Activated CD4-positive, alpha-beta T cell treated with anti-CD3 and anti-CD28 coated beads, Interleukin-2, amount 50 U/mL, for 4 hours (primary cell): ENCODE results near the gene NCLN.
"Not testable (repeated sequence)": the region's sequence is repeated elsewhere in the genome, so short reads cannot be mapped to it uniquely, and the experiment has no call there.

Experiments used
- DNase-seq, 2 experiments: peaks; one replicate each; pipeline ENCODE4 v3.0.0-alpha.2; 2020

Gene NCLN

DNA sequence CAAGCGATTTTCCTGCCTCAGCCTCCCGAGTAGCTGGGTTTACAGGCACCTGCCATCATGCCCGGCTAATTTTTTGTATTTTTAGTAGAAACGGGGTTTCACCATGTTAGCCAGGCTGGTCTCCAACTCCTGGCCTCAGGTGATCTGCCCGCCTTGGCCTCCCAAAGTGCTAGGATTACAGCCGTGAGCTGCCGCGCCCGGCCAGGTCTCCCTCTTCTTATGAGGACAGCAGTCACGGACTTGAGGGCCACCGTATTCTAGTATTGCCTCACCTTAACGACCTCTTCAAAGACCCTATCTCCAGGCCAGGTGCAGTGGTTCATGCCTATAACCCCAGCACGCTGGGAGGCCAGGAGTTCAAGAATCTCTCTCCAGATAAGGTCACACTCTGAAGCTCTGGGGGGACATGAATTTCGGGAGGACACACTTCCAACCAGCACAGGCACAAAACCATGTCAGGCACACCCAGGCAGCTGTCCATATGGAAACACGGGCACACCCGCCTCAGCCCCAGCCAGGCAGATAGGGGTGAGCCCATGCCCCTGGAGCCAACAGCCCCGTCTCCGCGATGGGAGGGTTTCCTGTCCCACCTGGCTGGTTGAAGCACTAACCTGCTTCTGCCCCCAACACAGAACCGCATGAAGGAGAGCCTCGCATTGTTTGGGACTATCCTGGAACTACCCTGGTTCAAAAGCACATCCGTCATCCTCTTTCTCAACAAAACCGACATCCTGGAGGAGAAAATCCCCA, 28.5 kb upstream of the NCLN start:
- no peak for DNase-seq

DNA sequence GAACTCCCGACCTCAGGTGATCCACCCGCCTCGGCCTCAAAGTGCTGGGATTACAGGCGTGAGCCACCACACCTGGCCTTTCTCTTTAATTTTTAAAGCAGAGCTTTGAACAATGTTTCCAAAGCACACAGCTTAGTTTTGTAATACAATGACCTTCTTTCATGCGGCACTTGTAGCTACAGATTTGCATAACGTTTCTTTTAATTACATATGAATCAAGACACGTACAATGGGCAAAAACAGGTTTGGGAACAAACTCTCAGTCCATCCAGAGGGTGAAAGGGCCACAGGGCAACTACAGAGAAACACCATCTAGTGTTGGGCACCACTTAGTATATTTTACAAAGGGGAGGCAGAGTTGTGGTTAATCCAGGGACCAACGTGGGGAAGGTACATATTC, 26.2 kb upstream of the NCLN start:
- no peak for DNase-seq

DNA sequence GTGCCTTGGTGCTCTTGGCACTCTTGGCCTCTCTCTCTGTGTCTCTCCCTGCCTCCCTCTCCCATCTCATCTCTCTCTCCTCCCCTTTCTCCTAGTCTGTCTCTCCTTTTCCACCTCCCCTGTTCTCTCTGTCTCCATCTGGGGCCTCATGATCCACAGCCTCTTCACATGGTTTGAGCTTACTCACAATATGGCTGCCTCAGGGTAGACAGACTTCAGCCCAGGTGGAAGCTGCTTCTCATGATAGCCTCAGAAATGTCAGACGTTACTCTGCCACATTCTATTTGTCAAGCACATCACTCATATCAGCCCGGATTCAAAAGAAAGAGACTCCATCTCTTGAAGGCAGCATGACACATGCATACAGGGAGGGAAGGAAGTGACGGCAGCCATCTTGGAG, 25.5 kb upstream of the NCLN start:
- no peak for DNase-seq

DNA sequence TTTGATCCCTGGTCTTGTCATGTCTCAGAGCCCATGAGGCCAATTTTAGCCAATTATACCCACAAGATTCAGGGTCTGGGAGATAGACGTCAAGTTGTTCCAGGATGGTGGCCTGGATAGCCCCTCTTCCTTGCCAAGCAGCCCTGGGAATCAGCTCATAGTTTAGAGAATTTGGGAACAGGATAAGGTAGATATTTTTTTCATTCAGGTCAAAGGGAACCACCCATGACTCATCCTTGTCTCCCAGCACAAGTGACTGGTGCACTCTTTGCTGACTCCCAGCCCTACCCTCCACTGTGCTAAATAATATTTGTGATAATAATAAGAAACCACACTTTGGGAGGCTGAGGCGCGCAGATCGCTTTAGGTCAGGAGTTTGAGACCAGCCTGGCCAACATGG, 24.3 kb upstream of the NCLN start:
- no peak for DNase-seq

DNA sequence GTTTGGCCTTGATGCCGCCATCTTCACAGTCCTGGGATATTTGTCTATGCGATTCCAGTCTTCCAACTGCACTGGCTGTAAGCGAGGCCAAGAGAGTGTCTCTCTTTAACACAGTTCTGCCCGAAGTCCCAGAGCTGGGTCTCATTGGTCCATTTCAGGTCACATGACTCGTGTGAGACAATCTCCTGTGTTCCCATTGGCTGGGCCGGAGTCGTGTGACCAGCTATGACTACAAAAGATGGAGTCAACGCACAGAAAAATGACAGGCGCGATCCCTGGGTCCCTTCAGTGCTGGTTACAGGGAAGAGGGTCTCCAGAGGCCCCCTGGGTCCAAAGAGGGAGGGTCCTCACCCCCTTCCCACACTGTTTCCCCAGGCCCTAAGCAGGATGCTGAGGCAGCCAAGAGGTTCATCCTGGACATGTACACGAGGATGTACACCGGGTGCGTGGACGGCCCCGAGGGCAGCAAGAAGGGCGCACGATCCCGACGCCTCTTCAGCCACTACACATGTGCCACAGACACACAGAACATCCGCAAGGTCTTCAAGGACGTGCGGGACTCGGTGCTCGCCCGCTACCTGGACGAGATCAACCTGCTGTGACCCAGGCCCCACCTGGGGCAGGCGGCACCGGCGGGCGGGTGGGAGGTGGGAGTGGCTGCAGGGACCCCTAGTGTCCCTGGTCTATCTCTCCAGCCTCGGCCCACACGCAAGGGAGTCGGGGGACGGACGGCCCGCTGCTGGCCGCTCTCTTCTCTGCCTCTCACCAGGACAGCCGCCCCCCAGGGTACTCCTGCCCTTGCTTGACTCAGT, 23.1 kb upstream of the NCLN start:
- no peak for DNase-seq

DNA sequence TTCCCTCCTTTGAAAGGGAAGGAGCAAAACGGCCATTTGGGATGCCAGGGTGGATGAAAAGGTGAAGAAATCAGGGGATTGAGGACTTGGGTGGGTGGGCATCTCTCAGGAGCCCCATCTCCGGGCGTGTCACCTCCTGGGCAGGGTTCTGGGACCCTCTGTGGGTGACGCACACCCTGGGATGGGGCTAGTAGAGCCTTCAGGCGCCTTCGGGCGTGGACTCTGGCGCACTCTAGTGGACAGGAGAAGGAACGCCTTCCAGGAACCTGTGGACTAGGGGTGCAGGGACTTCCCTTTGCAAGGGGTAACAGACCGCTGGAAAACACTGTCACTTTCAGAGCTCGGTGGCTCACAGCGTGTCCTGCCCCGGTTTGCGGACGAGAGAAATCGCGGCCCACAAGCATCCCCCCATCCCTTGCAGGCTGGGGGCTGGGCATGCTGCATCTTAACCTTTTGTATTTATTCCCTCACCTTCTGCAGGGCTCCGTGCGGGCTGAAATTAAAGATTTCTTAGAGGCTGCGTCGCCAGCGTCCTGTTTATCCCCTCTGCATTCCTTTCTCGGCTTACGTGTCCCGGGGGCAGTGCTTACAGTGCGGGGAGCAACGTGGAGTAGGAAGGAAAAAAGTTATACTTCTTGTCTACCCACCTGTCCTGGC, 22.4 kb upstream of the NCLN start:
- DNase-seq = peak; percentile 62 to 64

DNA sequence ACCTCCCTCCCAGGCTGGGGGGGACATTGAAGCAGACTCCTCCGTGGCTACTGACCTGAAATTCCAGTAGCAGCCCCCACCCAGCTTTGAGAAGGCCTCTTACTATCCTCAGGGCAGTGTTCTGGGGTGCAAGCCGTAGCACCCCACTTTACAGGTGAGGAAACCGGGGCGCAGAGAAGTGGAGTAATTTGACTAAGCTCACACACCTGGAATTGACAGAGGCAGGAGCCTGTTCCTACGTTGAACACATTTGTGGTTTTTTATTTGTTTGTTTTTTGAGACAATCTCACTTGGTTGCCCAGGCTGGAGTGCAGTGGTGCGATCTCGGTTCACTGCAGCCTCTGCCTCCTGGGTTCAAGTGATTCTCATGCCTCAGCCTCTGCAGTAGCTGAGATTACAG, 21.8 kb upstream of the NCLN start:
- DNase-seq = no peak

DNA sequence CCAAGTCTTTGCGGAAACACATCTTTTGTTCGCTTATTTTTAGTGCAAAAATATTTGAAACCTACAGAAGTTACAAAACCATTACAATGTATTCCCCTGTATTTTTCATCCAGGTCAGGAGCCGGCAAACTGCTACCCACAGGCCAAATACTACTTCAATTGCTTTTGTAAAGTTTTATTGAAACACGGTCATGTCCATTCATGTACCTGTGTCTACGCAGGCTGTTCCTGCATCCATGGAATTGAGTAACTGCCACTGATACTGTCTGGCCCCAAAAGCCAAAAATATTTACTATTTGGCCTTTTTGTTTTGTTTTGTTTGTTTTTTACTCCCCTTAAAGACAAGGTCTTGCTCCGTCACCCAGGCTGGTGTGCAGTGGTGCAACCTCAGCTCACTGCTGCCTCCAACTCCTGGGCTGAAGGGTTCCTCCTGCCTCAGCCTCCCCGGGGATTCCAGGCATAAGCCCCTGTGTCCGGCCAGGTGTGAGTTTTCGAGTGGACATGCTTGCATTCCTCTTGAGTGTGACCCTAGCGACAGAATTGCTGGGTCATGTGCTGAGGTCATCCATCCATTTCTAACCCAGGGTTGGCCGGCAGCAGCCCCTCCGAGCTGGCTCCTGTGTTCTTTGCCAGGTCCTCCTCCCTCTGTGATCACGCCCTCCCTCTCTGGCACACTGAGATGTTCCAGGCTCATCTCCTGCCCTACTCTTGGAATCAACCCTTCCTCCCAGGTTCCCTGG, 18.0 kb upstream of the NCLN start:
- DNase-seq = no peak

DNA sequence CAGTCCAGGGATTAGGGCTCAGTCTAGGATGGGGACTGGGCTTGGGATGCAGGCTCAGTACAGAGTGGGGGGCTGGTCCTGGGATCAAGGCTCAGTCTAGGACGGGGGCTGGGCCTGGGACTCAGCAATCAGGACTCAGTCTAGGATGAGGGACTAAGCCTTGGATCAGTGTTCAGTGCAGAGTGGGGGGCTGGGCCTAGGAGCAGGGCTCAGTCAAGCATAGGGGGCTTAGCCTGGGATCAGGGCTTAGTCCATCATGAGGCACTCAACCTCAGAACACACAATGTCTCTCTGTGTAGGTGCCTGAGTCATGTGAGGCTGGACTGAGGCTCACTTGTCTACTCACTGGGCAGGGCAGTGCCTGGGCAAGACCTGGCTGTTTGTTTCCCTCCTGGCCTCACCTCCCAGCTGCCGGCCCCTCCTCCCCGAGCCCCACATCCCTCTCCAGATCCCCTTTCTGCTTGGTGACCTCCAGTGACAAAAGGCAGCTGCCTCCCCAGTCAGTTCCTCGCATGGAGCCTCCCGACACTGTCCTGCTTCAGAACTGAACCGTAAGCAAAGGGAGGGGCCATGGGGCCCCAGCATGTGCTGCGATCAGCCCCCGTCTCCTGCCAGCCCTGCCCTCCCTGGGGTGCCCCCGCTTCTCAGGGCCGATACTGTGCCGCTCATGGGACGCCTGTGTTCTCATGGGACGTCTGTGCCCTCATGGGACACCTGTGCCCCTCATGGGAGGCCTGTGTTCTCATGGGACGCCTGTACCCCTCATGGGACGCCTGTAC, 13.6 kb upstream of the NCLN start:
- DNase-seq = no peak

DNA sequence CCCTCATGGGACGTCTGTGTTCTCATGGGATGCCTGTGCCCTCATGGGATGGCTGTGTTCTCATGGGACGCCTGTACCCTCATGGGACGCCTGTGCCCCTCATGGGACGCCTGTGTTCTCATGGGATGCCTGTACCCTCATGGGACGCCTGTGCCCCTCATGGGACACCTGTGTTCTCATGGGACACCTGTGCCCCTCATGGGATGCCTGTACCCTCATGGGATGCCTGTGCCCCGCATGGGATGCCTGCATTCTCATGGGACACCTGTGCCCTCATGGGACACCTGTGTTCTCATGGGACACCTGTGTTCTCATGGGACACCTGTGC, 13.1 kb upstream of the NCLN start:
- DNase-seq = not testable (repeated sequence)

DNA sequence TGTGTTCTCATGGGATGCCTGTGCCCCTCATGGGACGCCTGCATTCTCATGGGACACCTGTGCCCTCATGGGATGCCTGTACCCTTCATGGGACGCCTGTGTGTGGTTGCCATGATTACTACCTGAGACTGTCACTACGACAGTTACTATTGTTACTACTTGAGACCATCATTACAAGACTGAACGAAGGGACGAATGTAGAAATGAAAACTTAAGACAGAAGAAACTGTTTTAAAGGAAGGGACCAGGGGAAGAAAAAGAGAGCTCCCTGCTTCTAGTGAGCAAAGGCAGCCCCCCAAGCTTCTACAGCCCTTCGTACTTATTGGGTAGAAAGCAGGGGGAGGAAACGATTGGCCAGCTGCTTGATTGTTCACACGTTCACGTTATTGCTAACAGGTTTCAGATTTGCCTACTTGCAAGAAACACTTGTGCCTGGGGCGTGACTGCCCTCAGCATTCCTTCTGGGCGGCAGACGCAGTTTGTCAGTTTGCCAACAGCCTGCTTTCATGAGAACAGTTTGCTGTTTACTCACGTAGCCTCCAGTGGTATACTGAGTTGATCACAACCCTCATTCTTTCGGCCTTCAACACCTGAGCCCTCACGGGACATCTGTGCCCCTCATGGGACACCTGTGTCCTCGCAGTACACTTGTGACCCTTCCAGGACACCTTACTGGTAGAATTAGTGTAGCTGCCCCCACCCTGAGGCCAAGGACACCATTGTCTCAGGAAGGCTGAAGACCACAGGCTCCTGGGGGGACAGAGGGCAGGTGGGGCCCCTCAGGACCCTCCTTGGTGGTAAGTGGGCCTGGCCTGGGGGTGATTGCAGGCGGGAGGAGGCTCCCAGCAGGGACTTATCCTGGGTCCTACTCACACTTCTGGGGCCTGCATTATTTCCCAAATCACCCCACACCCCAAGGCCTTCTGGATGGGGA, 9.7 kb upstream of the NCLN start:
- DNase-seq = no peak

DNA sequence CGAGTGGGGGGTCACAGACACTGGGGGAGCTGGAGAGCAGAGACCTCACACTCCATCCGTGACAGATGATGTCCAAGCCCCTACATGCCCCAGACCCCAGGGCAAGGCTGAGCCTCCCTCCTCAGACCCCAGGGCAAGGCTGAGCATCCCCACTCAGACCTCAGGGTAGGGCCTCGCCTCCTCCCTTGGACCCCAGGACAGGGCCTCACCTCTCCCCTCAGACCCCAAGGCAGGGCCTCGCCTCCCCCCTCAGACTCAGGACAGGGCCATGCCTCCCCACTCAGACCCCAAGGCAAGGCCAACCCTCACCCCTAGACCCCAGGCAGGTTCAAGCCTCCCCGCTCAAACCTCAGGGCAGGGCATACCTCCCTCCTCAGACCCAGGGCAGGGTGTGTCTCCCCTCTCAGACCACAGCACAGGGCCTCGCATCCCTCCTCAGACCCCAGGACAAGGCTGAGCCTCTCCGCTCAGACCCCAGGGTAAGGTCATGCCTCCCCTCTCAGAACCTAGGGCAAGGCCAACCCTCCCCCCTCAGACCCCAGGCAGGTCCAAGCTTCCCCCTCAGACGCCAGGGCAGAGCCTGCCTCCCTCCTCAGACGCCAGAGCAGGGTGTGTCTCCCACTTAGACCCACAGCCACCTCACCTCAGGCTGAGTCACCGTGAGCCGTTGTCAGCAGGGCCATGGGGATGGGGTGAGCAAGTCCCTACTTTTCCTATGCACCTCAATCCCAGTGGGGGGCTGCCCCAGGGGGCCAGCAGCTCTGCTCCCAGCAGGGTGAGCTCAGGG, 8.8 kb upstream of the NCLN start:
- peak; percentile 72 to 77 for DNase-seq

DNA sequence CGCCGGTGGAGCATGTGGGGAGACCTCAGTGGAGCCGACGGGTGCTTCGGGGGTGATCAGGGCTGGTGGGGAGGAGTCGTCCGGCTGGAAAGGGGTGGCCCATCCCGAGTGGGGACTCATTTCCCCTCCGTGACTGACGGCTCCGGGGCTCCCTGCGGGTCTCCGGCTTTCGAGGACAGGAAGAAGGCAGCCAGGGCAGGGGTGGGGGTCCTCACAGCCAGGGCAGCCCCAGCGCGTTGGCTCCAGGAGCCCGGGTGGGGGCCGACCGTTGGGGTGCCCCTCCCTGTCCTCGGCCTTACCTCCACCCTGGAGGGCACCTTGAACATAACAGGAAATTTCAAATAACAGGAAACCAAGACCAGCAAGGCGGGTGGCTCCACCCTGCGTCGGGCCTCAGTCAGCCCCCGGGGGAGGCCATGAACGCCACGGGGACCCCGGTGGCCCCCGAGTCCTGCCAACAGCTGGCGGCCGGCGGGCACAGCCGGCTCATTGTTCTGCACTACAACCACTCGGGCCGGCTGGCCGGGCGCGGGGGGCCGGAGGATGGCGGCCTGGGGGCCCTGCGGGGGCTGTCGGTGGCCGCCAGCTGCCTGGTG, 7.3 kb upstream of the NCLN start, which contains the start of gene S1PR4:
S1PR4 (plus strand) TSS at position 393 of the 596 bp plus-strand sequence; CDS start at position 417, 24 bp downstream.
- DNase-seq = peak; percentile 34 to 48

DNA sequence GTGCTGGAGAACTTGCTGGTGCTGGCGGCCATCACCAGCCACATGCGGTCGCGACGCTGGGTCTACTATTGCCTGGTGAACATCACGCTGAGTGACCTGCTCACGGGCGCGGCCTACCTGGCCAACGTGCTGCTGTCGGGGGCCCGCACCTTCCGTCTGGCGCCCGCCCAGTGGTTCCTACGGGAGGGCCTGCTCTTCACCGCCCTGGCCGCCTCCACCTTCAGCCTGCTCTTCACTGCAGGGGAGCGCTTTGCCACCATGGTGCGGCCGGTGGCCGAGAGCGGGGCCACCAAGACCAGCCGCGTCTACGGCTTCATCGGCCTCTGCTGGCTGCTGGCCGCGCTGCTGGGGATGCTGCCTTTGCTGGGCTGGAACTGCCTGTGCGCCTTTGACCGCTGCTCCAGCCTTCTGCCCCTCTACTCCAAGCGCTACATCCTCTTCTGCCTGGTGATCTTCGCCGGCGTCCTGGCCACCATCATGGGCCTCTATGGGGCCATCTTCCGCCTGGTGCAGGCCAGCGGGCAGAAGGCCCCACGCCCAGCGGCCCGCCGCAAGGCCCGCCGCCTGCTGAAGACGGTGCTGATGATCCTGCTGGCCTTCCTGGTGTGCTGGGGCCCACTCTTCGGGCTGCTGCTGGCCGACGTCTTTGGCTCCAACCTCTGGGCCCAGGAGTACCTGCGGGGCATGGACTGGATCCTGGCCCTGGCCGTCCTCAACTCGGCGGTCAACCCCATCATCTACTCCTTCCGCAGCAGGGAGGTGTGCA, 6.6 kb upstream of the NCLN start:
- DNase-seq = no peak

DNA sequence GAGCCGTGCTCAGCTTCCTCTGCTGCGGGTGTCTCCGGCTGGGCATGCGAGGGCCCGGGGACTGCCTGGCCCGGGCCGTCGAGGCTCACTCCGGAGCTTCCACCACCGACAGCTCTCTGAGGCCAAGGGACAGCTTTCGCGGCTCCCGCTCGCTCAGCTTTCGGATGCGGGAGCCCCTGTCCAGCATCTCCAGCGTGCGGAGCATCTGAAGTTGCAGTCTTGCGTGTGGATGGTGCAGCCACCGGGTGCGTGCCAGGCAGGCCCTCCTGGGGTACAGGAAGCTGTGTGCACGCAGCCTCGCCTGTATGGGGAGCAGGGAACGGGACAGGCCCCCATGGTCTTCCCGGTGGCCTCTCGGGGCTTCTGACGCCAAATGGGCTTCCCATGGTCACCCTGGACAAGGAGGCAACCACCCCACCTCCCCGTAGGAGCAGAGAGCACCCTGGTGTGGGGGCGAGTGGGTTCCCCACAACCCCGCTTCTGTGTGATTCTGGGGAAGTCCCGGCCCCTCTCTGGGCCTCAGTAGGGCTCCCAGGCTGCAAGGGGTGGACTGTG, 5.9 kb upstream of the NCLN start:
- DNase-seq = peak in 1 of 2 experiments; percentile 16

DNA sequence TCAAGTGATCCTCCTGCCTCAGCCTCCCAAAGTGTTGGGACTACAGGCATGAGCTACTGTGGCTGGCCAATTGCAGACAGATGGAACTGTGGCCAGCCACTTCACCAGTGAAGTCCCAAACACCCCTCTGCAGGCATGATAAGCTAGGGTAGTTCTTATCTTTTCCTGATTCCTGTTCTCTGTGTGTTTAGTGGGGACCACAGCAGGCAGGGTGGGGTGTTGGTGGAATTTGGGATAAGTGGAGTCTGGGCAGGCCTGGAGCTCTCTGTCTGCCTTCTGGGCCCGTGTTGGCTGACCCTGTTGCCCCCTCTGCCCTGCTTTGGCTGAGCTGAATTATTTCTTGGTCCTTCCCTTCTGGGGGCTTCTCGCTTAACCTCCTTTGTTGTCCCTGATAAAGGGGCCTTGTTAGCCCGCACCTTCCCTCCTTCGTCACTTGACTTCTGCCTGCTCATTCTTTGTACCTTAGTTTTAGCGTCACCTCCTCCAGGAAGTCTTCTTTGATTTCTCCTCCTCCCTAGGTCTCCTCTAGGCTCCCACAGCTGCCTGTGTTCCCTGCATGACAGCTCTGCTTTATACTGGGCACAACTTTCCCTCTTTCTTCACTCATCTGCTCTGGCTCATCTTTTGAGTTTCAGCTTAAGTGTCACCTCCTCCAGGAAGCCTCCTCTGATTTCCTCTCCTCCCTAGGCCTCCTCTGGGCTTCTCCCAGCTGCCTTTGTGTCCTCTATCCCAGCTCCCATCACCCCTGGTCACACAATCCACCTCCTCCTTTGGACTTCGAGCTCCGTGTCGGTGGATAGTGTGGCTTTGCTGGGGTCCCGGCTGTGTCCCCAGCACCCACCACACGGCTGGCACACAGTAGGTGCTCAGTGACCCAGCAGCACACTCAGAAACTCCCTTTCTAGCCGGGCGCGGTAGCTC, 1.7 kb upstream of the NCLN start:
- DNase-seq = no peak

DNA sequence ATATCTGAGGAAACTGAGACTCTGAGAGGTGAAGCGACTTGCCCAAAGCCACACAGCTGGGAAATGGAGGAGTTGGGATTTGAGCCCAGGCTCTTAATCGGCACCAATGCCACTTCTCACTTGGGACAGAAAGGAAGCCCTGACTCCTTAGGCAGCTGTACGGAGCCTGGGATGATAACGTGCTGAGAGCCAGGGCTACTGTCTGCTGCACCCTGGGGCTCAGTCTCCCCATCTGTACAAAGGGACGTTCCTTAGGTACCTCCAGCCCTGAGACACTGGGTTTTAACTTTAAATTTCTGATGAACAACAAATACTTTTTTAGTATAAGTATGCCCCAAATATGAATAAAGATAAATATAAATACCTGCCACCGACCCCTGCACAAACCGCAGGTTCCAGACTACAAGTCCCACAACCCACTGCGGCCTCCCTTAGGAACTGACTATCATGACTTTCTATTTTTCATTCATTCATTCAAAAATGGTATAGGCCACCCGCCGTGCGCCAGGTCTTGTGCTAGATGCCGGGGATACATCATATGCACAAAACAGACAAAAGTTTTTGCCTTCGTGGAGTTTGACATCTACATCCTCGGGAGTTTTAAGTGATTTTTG, 776 bp upstream of the NCLN start:
- peak; percentile 55 to 66 for DNase-seq
